Measurements from ENCODE around the gene TMEM231.
A peak's percentile ranks its signal among the peaks of the same experiment; 100 is the strongest.
"Not testable (repeated sequence)": the region's sequence is repeated elsewhere in the genome, so short reads cannot be mapped to it uniquely, and the experiment has no call there.

Gene TMEM231

DNA sequence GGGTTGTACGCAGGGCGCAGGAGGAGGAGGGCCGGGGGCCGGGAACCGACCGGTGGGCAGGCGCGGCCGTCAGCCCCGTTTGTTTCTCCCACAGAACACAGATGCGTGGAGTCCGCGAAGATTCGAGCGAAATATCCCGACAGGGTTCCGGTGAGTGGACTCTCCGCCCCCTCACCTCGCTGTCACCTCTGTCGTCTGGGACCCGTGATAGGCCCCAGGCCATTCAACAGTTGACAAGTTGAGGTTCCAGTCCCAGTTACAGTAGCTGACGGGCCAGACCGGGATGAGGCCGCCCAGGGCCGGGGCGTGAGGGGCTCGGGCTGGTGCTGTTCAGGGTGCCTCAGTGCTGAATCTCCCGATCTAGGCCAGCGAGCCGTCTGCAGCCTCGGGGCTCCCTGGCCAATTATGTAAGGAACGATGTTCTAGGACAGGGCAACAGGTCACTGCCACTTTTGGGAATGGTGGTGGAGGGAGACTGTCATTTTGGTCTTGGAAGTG is 10.8 kb upstream of the TMEM231 start:
- Histone ChIP-seq H3K27me3 (ENCODE audit: insufficient read depth, low read length) (peaks cover 14% of the 10 kb centered on the region; the same call in 1 of the 2 replicates), H3K36me3 (ENCODE audit: insufficient read depth, low read length) (peaks cover 20% of the 10 kb centered on the region), H3K27ac (ENCODE audit: low read depth, low read length) (no peak overlapping the region), H2AFZ (ENCODE audit: low read length, unreplicated experiment) (peak overlapping the region; percentile 49), H3K4me3 (ENCODE audit: low read depth, low read length) (peak overlapping the region; percentile 89), H3K4me1 (ENCODE audit: control insufficient read depth, insufficient read depth, low read length, unreplicated experiment) (peaks cover 21% of the 10 kb centered on the region), H3K79me2 (ENCODE audit: control insufficient read depth, insufficient read depth, low read length, unreplicated experiment) (peaks cover 15% of the 10 kb centered on the region)

GRCh38 chr16:75566040-75566757 is 10.1 kb upstream of the TMEM231 start, which contains the start of gene GABARAPL2:
Gene GABARAPL2, plus strand, starts transcription at chr16:75566379. Its CDS starts 108 bp downstream, at chr16:75566487.
- Histone ChIP-seq H3K36me3 (ENCODE audit: insufficient read depth, low read length) (peaks cover 20% of the 10 kb centered on the region), H3K27me3 (ENCODE audit: insufficient read depth, low read length) (peaks cover 14% of the 10 kb centered on the region; the same call in 1 of the 2 replicates), H3K4me1 (ENCODE audit: control insufficient read depth, insufficient read depth, low read length, unreplicated experiment) (peaks cover 21% of the 10 kb centered on the region), H3K79me2 (ENCODE audit: control insufficient read depth, insufficient read depth, low read length, unreplicated experiment) (peaks cover 15% of the 10 kb centered on the region), H2AFZ (ENCODE audit: low read length, unreplicated experiment) (peak within 1 kb of the TSS; percentile 97), H3K27ac (ENCODE audit: low read depth, low read length) (no peak within 1 kb of the TSS), H3K4me3 (ENCODE audit: low read depth, low read length) (peak within 1 kb of the TSS; percentile 89)

DNA sequence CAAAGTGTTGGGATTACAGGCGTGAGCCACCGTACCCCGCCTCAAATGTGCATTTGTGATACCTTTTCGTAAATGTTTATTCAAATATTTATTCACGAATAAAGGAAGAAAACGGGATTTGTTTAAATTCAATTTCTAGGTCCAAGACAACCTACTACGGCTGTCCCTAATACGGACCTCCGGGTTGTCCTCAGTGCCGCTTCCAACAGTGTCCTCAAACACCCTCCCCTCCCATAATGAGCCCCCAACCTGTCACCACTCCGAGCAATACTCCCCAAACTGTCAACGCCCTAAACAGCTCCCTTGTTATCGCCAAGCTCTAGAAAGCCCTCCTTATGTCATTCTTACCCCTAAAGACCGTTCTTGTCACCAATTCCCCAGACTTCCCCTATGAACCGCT is 9.6 kb upstream of the TMEM231 start:
- Histone ChIP-seq H3K27ac (ENCODE audit: low read depth, low read length) (no peak overlapping the region), H2AFZ (ENCODE audit: low read length, unreplicated experiment) (peak overlapping the region; percentile 97), H3K4me1 (ENCODE audit: control insufficient read depth, insufficient read depth, low read length, unreplicated experiment) (peaks cover 21% of the 10 kb centered on the region), H3K4me3 (ENCODE audit: low read depth, low read length) (peak overlapping the region; percentile 89), H3K27me3 (ENCODE audit: insufficient read depth, low read length) (peaks cover 14% of the 10 kb centered on the region; the same call in 1 of the 2 replicates), H3K79me2 (ENCODE audit: control insufficient read depth, insufficient read depth, low read length, unreplicated experiment) (peaks cover 15% of the 10 kb centered on the region), H3K36me3 (ENCODE audit: insufficient read depth, low read length) (peaks cover 20% of the 10 kb centered on the region)

- peaks cover 14% of the 10 kb centered on the region; the same call in 1 of the 2 replicates for H3K27me3 ChIP-seq (ENCODE audit: insufficient read depth, low read length)
- H3K36me3 ChIP-seq (ENCODE audit: insufficient read depth, low read length): no peaks in the 10 kb centered on the region
- peaks cover 13% of the 10 kb centered on the region for H3K4me1 ChIP-seq (ENCODE audit: control insufficient read depth, insufficient read depth, low read length, unreplicated experiment)
- peak overlapping the region; percentile 77 for H2AFZ ChIP-seq (ENCODE audit: low read length, unreplicated experiment)
- H3K27ac ChIP-seq (ENCODE audit: low read depth, low read length): no peak overlapping the region
- H3K79me2 ChIP-seq (ENCODE audit: control insufficient read depth, insufficient read depth, low read length, unreplicated experiment): no peaks in the 10 kb centered on the region
- H3K4me3 ChIP-seq (ENCODE audit: low read depth, low read length): peak overlapping the region; percentile 22; the same call in 1 of the 2 replicates
Measured at GRCh38 chr16:75559564-75560372, 3.7 kb upstream of the TMEM231 start.

DNA sequence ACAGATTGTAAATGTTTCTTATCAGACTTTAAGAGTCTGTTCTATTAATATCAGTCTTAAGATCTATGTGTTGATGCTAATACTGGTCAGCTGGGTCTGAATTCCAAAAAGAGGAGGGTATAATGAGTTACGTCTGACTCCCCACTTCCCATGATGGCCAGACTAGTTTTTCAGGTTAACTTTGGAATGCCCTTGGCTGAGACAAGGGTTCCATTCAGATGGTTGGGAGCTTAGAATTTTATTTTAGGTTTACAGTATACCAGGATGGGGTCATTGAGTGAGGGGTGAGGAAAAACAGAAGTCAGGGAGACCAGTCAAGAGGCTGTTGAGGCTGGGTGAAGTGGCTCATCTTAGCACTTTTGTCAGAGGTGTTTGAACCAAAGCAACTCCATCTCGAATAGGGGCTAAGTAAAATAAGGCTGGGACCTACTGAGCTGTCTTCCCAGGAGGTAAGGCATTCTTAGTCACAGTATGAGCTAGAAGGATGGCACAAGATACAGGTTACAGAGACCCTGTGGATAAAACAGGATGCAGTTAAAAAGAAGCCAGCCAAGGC is 2.9 kb upstream of the TMEM231 start:
- H3K27me3 ChIP-seq (ENCODE audit: insufficient read depth, low read length): peaks cover 11% of the 10 kb centered on the region; the same call in 1 of the 2 replicates
- no peaks in the 10 kb centered on the region for H3K36me3 ChIP-seq (ENCODE audit: insufficient read depth, low read length)
- peaks cover 2% of the 10 kb centered on the region for H3K79me2 ChIP-seq (ENCODE audit: control insufficient read depth, insufficient read depth, low read length, unreplicated experiment)
- H3K27ac ChIP-seq (ENCODE audit: low read depth, low read length): no peak overlapping the region
- H3K4me1 ChIP-seq (ENCODE audit: control insufficient read depth, insufficient read depth, low read length, unreplicated experiment): peaks cover 11% of the 10 kb centered on the region
- no peak overlapping the region for H2AFZ ChIP-seq (ENCODE audit: low read length, unreplicated experiment)
- no peak overlapping the region for H3K4me3 ChIP-seq (ENCODE audit: low read depth, low read length)

DNA sequence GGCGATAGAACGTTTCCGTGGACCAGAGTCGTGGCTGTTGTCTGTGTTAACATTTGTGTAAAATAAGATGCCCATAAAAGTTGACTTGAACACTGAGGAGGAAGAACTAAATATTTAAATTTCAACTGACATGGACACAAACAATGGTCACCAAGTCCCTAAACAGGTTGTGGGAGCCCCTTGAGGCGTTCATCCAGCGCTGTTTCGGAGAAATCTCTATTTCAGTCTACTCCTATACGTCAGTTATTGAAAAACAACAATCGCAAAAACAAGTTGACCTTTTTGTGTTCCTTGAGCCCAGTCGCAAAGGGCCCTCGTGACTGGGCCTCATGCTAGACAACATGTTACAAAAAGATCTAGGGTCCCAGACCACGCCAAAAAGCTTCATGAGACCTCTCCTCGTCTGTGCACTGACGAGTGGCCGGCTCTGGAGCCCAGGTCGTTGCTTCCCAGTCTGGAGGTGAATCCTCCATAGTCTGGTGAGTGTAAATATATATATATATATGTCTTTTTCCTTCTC is 439 bp upstream of the TMEM231 start:
- peaks cover 3% of the 10 kb centered on the region for H3K79me2 ChIP-seq (ENCODE audit: control insufficient read depth, insufficient read depth, low read length, unreplicated experiment)
- H3K27me3 ChIP-seq (ENCODE audit: insufficient read depth, low read length): no peaks in the 10 kb centered on the region
- H3K36me3 ChIP-seq (ENCODE audit: insufficient read depth, low read length): no peaks in the 10 kb centered on the region
- peak overlapping the region; percentile 100 for H2AFZ ChIP-seq (ENCODE audit: low read length, unreplicated experiment)
- peak overlapping the region; percentile 25; the same call in 1 of the 2 replicates for H3K27ac ChIP-seq (ENCODE audit: low read depth, low read length)
- H3K4me1 ChIP-seq (ENCODE audit: control insufficient read depth, insufficient read depth, low read length, unreplicated experiment): peaks cover 11% of the 10 kb centered on the region
- peak overlapping the region; percentile 97 for H3K4me3 ChIP-seq (ENCODE audit: low read depth, low read length)

DNA sequence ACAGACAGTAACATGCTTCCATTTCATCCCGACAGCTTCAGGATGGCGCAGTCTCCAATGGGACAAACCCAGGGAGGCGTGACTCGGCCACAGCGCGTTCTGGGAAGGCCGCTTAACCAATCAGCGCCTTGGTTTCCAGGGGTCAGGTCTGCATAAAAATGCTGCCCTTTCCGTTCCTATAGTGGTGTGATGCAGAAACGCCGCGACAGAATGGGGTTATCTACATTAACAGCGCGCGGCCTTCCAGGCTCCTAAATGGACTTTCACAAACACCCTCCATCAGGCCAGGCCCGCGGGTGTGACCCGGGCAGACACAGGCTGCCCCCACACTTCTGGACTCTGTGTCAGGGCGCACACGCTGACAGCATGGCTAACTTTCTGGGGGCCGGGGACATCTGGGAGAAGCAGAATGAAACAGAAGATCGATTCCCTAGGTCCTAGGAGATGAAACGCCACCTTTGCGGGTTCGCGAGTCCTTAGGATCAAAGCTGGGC is 792 bp downstream of the TMEM231 start:
- Histone ChIP-seq H3K36me3 (ENCODE audit: insufficient read depth, low read length) (no peaks in the 10 kb centered on the region), H3K4me1 (ENCODE audit: control insufficient read depth, insufficient read depth, low read length, unreplicated experiment) (peaks cover 8% of the 10 kb centered on the region), H2AFZ (ENCODE audit: low read length, unreplicated experiment) (peak overlapping the region; percentile 100), H3K79me2 (ENCODE audit: control insufficient read depth, insufficient read depth, low read length, unreplicated experiment) (peaks cover 3% of the 10 kb centered on the region), H3K4me3 (ENCODE audit: low read depth, low read length) (peak overlapping the region; percentile 97), H3K27me3 (ENCODE audit: insufficient read depth, low read length) (no peaks in the 10 kb centered on the region), H3K27ac (ENCODE audit: low read depth, low read length) (peak overlapping the region; percentile 66)

GRCh38 chr16:75552951-75553350 is 3.1 kb downstream of the TMEM231 start:
- Histone ChIP-seq H3K27me3 (ENCODE audit: insufficient read depth, low read length) (no peaks in the 10 kb centered on the region), H3K27ac (ENCODE audit: low read depth, low read length) (no peak overlapping the region), H3K4me1 (ENCODE audit: control insufficient read depth, insufficient read depth, low read length, unreplicated experiment) (no peaks in the 10 kb centered on the region), H3K36me3 (ENCODE audit: insufficient read depth, low read length) (no peaks in the 10 kb centered on the region), H3K79me2 (ENCODE audit: control insufficient read depth, insufficient read depth, low read length, unreplicated experiment) (peaks cover 3% of the 10 kb centered on the region), H3K4me3 (ENCODE audit: low read depth, low read length) (no peak overlapping the region), H2AFZ (ENCODE audit: low read length, unreplicated experiment) (no peak overlapping the region)

GRCh38 chr16:75550211-75550662 is 5.8 kb downstream of the TMEM231 start:
- H3K4me3 ChIP-seq (ENCODE audit: low read depth, low read length): no peak overlapping the region
- no peak overlapping the region for H2AFZ ChIP-seq (ENCODE audit: low read length, unreplicated experiment)
- no peaks in the 10 kb centered on the region for H3K27me3 ChIP-seq (ENCODE audit: insufficient read depth, low read length)

GRCh38 chr16:75548456-75548855 is 7.6 kb downstream of the TMEM231 start:
- not testable (repeated sequence) for H3K79me2 ChIP-seq (ENCODE audit: control insufficient read depth, insufficient read depth, low read length, unreplicated experiment); H3K4me1 ChIP-seq (ENCODE audit: control insufficient read depth, insufficient read depth, low read length, unreplicated experiment); H3K36me3 ChIP-seq (ENCODE audit: insufficient read depth, low read length); H3K27me3 ChIP-seq (ENCODE audit: insufficient read depth, low read length); H3K27ac ChIP-seq (ENCODE audit: low read depth, low read length); H3K4me3 ChIP-seq (ENCODE audit: low read depth, low read length); H2AFZ ChIP-seq (ENCODE audit: low read length, unreplicated experiment)

More at GRCh38 chr16:75550211-75550662, 5.8 kb downstream of the TMEM231 start:
- Histone ChIP-seq H3K4me1 (ENCODE audit: control insufficient read depth, insufficient read depth, low read length, unreplicated experiment) (no peaks in the 10 kb centered on the region), H3K79me2 (ENCODE audit: control insufficient read depth, insufficient read depth, low read length, unreplicated experiment) (peaks cover 3% of the 10 kb centered on the region), H3K27ac (ENCODE audit: low read depth, low read length) (no peak overlapping the region), H3K36me3 (ENCODE audit: insufficient read depth, low read length) (no peaks in the 10 kb centered on the region)

Data from ACC112 (cell line).